Stimulated activated CD8-positive, alpha-beta memory T cell treated with anti-CD3 and anti-CD28 coated beads, Interleukin-15, amount 100 ng/mL, for 4 hours (primary cell): ENCODE data around the gene WWOX.

Source experiments
- DNase-seq, 2 donors: peaks; one replicate each; pipeline ENCODE4 v3.0.0-alpha.2; 2020; ENCODE audit warnings: low read depth in 2 of 2

The WWOX gene

DNA sequence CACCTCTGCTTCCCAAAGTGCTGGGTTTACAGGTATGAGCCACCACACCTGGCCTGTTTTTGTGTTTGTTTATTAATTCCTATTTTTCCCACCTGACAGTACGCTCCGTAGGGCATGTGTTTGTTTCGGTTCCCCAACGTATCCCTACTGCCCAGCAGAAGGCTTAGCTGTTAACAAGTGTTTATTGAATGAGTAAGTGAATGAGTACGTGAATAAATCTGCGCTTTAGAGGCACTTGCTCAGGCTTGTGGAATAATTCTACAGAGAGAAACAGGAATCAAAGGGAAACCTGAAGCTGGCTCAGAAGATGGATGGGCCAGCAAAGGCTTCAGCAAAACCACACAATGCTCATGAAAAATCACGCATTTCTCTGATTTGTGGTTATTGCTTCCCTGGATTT is 853.2 kb downstream of the WWOX start:
- DNase-seq, result no peak

DNA sequence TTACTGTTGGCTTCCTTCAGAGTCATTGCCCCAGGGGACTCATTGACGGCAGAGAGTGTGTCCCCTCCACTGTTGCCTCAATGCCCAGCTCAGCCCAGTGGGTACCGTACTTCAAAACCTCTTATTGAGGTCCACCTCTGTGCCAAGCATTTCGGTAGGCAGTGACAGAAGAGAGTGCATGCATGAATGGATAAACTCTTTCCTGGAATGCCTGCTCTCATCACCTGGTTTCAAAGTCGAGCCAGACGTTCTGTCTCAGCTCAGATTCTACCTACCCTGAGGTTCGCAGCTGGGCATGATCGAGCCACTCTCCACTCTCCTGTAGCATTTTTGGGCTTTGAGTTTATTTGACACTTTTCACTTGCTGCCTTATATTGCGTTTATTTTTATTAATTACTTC is 854.1 kb downstream of the WWOX start:
- DNase-seq, result no peak

DNA sequence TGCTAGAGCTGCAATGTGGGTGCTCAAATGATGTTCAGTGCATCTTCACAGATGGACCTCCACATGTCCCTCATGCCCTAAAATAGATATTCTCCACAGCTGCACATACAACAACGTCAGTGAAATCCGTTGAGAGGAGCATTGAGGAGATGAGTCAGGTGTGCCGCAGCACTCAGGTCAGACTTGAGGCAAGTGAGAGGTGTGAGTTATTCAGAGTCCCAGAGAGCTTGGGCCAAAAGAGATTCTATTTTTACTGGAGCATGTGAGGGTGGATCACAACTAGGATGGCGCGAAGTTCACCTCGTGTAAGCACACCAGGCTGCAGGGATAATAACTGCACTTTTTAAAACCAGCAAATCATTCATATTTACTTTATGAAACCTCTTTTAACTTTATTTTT is 855.8 kb downstream of the WWOX start:
- no peak for DNase-seq

DNA sequence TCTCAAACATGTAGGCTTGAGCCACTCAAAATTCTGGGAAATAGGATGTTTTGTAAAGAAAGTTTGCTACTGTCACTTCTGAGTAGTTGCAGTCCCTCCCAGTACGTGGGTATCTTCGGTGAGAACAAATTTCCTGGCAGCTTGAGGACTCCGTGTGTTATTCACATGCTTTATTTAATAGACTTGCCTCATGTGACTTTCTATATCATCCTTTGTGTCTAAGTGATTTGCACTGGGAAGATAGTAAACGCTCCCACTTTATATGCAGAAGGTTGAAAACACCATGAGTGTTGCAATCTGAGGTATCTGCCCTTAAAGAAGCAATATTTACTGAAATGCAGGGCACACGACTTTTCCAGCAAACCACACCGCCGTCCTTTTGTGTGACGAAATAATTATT is 857.4 kb downstream of the WWOX start:
- DNase-seq, result no peak

DNA sequence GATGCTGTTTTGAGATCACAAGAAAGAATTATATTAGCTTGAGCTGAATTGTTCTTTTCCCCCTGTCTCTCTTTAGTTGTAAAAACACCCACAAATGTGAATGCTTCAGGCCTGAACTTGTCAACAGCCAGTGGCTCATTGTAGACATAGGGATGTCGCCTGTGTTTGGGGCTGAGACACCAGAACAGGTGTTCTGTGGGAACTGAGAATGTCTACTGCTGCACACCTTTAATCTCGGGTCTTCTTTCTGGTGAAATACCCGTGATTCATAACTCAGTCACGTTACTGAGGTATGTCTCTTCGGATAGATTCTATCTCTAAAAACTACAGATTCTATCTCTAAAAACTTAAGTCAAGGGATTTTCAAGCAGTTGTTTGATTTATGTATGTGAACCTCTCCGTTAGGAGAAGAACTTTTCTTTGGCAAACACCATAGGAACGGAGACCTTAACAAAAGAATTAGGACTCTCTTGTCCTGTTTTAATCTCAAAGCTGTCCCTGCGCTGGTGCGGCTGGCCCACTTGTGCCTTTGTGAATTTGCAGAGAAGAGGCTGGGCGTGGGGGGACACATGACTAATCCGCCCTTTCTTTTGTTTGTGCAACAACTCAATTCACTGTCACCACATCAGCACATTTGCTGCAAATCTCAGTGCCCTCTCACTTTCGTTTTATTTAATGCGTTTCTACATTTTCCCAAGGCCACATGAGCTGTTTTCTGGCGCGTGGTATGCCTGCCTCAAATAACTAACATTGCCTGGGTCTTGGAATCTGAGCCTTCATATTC is 858.1 kb downstream of the WWOX start:
- no peak for DNase-seq

DNA sequence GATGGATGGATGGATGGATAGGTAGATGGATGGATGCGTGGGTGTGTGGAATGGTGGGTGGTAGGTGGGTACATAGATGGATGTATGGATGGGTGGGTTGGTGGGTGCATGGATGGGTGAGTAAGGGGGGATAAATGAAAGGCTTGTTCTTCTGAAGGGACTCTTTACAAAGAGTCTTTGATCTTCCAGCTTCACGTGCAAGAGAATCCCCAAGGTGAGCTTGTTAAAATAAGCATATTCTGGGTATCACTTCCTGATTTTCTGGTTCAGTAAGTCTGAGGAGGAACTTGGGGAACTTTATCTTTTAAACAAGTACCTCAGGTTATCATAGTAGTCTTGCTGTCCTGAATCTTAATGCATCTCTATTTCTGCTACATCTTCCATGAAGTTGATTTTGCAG is 862.0 kb downstream of the WWOX start:
- no peak for DNase-seq

DNA sequence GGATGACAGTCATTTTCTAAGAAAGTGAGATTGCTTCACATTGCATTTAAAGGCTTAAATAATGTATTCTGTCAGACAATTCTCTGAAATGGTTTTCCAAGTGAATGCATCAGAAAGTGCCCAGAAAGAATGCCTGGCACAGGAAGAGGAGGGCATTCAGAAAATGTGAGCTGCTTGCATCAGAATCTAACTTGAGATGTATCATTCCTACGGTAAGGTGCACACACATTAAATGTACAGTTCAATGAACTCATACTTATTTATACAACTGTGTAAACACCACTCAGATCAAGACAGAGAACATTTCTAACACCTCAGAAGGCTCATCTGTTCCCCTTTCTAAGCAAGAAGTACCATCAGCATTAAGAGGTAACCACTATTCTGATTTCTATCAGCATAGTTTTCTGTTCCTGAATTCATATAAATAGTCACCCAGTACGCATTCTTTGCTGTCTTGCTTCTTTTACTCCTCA is 863.0 kb downstream of the WWOX start:
- DNase-seq, result no peak

DNA sequence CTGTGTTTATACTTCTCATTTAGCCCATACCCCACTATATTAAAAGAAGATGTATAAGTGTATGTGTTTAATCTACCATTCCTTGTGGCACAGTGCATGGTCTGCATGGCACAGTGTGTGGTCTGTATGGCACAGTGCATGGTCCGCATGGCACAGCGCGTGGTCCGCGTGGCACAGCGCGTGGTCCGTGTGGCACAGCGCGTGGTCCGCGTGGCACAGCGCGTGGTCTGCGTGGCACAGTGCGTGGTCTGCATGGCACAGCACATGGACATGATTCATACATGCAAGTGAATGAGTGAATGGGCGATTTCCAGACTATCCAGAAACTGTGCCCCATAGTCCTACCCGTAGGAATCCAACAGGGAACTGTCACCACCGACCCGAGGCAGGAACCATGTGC is 868.5 kb downstream of the WWOX start:
- DNase-seq, result no peak

DNA sequence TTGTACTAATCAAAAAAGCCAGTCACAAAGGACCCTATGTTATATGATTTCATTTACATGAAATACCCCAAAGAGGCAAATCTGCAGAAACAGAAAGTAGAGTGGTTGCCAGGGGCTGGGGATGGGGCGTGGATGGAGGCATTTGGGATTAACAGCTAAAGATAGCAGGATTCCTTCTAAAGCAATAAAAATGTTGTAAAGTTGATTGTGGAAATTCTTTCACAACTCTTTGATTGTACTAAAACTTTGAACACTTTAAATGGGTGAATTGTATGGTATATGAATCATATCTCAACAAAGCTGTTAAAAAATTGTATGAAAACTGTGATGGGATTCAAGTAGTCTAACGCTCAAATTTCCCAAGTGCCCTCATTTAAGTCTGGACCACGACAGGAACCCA is 870.3 kb downstream of the WWOX start:
- DNase-seq, result no peak

DNA sequence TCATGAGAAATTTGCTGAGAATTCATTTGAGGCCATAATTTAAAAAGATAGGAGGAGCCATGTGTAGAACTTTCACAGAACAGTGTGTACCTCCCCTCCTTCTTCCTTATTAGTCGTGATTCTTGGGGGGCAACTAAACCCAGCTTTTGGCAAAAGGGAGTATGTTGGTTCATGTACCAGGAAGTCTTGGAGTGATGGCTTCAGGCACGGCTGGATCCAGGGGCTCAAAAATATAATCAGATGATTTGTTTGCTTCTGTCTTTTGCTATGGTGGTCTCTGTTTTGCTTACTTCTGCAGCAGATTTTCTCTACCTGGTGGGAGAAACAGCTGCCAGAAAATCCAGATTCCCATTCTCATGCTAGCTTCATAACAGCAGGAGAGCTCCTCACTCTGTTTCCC is 871.2 kb downstream of the WWOX start:
- no peak for DNase-seq

DNA sequence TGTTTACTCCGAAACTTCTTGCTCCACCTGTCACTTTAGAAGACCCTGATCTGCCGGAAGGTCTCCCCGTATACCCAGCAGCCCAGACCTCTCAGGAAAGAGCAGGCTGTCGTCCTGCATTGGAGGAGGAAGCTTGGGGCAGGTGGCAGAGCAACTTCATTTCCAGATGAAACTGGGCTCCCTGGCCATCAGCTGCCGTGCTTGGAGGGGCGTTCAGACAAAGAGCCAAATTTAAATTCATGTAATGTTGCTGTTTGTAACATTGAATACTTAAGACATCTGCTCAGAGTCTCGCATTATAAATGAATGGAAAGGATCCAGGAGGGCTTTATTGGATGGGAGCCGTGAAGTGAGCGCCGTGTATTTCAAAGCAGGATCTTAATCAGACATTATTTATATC is 872.6 kb downstream of the WWOX start:
- DNase-seq, result no peak

DNA sequence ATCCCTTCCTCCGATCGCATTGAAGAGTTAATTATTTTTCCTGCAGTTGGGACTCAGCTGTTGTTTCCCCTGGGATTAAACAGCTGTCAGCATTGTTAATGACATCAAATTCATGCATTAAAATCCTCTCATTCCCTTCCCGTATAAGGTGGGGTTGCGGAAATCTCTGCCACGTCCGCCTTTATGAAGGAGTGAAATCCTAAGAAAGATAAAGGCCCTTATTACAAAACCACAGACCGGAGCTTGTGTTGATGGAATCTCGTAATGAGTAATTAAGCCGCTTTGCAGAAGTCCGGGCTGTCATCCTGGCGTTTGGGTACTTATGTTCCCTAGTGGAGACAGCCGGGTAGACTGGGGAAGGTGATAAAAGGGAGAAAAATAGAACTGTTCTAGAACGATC is 873.5 kb downstream of the WWOX start:
- DNase-seq, result no peak

DNA sequence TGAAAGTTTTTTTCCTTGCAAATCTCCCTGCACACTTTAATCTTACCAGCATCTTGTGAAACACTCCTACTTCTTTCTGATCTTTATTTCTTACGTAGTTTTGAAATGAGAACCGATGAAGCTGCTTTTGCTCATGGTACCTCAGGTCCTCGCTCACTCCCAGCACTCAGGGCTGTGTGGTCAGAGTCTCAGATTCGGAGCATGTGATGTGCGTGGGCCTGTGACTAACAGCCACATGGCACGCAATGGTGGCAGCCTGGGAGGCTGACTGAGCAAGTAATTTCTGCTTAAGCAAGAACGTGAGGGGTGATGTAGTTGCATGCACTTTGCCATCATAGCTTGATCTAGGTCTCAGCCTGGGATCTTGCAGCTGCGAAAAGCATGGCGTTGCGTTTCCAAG is 876.8 kb downstream of the WWOX start:
- DNase-seq, result no peak

DNA sequence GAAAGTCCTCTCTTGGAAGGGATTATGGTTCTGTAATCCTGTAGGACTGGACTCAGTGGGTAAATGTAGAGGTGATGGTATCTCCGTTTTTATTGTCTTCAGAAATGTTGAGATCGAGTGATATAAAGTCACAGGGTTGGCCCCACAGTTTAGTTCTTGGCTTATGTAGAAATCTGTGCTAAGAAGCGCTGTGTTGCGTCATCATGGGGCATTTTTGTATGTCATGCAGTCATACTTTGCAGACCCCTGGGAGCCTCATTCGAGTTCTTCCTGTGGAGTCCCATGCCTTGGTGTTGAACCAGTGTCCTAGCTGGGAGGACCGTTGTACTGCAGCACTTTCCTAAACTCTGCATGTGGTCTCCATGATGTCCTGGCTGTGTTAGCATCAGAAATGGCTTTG is 881.4 kb downstream of the WWOX start:
- no peak for DNase-seq

DNA sequence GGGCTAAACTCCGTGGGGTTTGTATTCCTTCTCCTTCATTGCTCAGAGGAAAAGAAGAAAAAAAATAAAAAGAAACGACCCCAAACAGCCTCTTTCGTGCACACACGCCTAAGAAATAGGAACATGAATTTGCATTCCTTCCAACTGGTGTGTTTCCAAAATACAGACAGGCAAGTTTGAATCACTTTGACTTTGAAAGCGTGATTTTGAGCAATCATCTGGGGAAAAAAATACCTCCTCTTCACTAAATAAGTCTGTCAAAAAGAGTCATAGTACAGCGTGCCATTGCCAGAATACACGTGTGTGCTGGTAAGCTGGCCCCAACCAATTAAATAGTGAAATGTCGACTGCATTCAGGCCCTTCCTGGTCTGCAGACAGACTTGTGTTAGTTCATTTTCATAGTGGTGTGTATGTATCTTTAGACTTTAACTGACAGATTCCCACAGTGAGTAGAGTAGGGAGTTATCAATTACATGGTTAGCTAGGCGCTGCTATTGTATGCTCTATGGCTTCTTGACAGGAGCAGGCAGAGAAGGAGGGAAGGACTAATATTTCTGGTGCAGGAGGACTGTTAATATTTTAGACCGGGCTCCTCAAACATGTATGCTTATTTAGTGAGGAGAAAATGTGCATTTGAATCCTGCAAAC is 882.8 kb downstream of the WWOX start:
- DNase-seq, result no peak

DNA sequence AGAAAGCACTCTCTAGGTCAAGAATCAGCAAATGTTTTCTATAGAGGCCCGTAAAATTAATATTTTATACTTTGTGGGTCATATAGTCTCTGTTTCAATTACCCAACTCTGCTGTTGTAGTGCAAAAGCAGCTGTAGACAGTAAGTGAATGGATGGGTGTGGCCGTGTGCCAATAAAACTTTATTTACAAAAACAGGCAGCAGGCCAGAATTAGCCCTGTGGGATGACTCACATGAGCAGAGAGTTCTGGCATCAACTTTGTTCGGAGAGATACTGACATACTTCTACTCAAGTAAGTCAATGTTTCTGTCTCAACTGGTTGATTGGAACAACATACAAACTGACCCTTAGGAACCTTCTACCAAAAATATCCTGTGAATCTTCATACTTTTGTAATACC is 884.9 kb downstream of the WWOX start:
- no peak for DNase-seq

DNA sequence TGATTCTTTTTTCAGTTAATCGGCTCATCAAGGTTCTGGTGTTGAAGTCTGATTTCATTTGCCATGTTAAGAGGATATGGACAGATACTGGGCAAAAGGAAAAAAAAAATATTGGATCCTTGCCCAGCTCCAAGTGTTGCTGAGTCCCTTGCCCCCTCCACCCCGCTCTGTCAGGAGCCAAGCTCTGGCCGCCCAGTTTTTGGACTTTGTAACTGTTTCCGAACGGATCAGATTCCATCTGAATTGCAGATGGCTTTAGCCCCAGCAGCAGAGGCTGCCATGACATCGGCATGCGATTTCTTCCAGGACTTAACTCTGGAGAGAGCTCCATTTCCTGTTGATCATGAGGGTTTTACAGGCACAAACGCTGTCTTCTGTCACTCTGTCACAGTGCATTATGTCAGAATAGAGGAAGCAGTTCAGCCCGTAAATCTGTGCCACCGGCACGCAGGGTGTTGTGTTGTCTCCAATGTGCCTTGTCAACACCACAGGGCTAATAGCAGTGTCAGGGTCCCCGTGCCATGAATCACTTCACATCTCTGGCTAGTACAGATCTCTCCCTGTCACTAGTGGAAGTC is 885.5 kb downstream of the WWOX start:
- no peak for DNase-seq

DNA sequence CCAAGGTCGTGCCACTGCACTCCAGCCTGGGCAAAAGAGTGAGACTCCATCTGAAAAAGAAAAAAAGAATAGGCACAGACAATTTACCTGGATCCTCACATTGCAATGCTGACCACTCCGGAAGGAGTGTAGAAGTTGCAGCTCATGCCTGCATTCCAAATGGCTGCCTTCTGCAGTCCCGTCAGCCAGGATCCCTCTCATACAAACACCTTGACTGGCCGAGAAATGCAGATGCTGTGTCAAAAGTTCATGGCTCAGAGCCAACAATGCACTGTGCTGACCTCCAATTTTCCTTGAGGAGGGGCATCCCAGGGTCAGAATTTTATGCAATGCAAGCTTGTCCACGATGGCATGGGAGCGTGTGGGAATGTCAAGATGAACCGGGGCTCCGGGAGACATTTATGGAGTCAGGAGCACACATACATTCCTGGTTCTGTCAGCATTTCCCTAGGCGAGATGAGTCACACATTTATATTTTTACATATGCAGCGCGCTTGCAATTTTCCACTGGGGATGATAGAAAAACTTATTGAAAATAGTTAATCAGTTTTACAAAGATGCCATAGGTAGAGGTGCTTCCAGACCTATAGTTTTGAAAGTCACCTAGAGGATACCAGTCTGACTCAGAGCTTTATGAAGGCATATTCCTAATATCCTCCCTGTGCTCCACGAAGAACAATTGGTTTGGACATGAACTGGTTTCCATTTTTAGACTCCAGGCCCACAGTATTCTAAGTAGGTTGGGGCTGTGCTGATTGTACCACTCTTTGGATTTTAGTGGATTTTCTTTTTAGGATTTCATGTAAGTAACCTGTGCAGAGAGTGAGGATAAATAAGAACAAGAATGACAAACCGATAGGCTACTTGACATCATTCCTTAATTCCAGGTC is 886.5 kb downstream of the WWOX start:
- no peak for DNase-seq

DNA sequence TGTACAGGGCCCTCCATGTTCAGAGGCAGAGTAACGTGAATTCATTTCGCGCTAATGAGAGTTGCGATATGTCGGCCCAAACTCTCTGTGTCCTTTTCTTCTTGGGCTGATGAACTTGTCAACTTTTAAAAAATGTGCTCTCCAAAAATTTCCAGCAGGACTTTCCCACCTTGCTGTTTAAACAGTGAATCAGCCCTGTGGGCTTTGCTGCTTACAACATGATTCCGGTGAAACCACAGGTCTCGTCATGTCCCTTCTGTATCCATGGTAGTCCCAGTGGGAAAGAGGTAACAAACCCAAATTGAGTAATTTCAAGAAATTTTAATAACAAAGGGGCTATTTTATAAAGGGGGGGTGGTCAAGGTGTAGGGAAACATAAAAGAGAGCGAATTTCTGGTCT is 888.2 kb downstream of the WWOX start:
- DNase-seq, result no peak

DNA sequence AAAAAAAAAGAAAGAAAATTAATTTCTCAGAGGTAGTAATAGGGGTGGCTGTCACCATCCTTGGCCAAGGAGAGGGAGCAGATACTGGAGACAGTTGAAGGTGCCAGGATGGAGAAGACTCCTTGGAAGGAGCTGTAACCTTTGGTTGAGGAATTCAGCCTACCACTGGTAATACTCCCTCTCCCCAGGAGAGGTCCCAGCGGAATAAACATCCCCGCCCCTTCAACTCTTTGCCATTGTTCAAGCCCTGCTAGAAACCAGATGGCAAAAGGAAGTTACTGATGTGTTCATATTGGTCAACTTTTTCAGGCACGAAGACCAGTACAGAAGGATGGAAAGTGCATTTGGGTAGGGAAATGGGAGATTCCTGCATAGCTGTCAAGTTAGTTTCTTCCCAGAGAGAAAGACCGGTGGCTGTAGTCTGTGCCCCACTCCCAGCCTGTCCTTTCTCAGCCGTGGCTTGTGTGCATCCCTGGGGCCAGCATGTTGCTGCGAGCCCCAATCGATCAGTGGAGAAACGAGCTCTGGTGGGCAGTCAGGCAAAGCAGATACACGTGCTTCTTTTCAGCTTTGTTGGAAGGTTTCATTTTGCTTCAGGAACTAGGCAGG is 889.0 kb downstream of the WWOX start:
- no peak for DNase-seq

DNA sequence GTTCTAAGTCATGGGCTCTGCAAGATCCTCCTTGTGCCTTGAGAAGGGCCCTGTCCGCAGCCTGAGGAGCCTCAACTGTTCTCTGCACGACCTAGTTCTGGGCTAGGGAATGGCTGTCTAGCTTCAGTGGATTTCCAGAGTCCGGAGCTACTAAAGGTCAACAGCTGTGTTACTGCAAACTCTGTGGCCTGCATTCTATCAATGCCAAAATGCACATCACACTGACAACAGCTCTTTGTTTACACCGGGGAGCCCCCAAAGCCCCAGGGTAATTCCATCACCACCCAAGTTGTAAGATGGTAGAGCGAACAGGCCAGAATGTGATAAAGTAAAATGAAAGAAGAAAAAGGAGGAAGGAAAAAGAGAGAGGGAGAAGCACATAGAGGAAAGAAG is 890.9 kb downstream of the WWOX start:
- no peak for DNase-seq

DNA sequence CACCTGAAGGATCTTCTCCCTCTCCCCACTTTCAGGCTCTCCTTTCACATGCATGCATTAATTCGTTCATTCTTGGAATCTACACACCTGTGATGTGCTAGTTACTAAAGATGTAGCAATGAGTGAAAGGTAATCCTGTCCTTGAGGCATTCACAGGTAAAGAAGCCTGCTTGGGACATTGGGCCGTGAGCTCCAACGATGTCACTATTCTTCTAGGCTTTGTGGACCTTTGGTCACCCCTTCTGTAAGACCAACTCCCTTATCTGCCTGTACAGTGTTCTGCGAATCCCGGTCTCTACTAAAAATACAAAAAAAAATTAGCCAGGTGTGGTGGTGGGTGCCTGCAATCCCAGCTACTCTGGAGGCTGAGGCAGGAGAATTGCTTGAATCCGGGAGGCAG is 892.5 kb downstream of the WWOX start:
- no peak for DNase-seq
